ENCODE data around the gene MOBP.

DNA sequence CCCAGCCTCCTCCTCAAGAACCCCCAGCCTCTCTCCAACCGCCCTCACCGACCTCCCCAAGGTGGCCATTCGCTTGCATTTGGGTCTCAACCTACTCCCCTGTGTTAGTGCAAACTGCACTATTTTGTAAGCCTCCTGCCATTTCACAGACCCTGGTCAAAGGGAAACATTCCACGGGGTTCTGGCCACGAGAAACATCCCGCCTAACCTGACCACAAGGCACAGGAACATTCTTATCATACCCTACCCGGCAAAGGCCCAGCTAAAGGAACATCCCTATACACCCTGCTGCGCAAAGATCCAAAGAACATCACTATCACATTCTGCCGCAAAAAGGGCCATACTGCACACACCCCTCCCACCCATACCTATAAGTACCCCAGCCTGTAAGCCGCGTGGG, 38.0 kb upstream of the MOBP start:
- TF ChIP-seq TARDBP (IDR thresholded peaks at IDR 0.05) (no peak), SP1 (IDR thresholded peaks at IDR 0.05) (no peak)
